ENCODE results near the gene WNT3. TPM values are rescaled to one million over a fixed set of nuclear protein-coding genes. Genes with fewer than 3 reads are reported as not detected.
A peak's percentile ranks its signal among the peaks of the same experiment; 100 is the strongest.

WNT3 gene
- total and polyA plus RNA-seq, 2 of the 8 experiments (the other 6 are each of a cell fraction or from before 2014, with no cell fraction given), result 0.56 to 2.0 TPM

GRCh38 chr17:46770439-46770817 is 48.1 kb downstream of the WNT3 start:
- Histone ChIP-seq H2AFZ (ENCODE audit: low read length) (no peak overlapping the region), H2BK120ac (replicated peaks; ENCODE audit: low read depth, low read length) (peak overlapping the region; percentile 71), H3K4me3 (ENCODE audit: extremely low read depth in 1 of 4, insufficient read depth in 2 of 4, low read depth in 3 of 4, low read length in 4 of 4) (peak overlapping the region in 3 of 4 experiments; percentile 23 to 60 (median 25); a peak in 5 of 8 replicates), H3K79me2 (ENCODE audit: control insufficient read depth in 1 of 2, insufficient read depth in 2 of 2, low read length in 2 of 2) (no peaks in the 10 kb centered on the region), H4K5ac (ENCODE audit: insufficient read length, low read depth, low read length) (no peak overlapping the region), H3K14ac (ENCODE audit: insufficient read length) (no peak overlapping the region), H2AK5ac (ENCODE audit: low read depth, low read length) (0 out of 2 replicates have a peak overlapping the region, but pooled peaks have one; percentile 16), H3K36me3 (ENCODE audit: control insufficient read depth in 2 of 4, insufficient read depth in 4 of 4, low read length in 3 of 4) (no peaks in the 10 kb centered on the region; a peak in 1 of 8 replicates), H3K56ac (replicated peaks; ENCODE audit: insufficient read length, low read depth, low read length) (no peak overlapping the region), H4K8ac (ENCODE audit: extremely low read depth, insufficient read depth, low read length) (peak overlapping the region; percentile 83; the same call in 1 of the 2 replicates), H3K9me3 (ENCODE audit: insufficient read depth in 2 of 2, low read depth in 1 of 2, low read length in 1 of 2) (peaks cover 0 to 2% of the 10 kb centered on the region in 2 experiments; a peak in 1 of 4 replicates), H3K23me2 (ENCODE audit: low read depth, low read length) (peaks cover 10% of the 10 kb centered on the region; the same call in 1 of the 2 replicates), H3K79me1 (ENCODE audit: low read depth, low read length) (no peaks in the 10 kb centered on the region), H3K9ac (replicated peaks in 1 of 4; ENCODE audit: extremely low read depth in 1 of 4, low read depth in 3 of 4, low read length in 3 of 4) (peak overlapping the region in 1 of 4 experiments; percentile 16; a peak in 1 of 7 replicates), H2BK5ac (ENCODE audit: low read depth, low read length) (0 out of 2 replicates have a peak overlapping the region, but pooled peaks have one; percentile 52), H3K4me2 (ENCODE audit: insufficient read depth in 1 of 2, low read depth in 2 of 2, low read length in 2 of 2) (peak overlapping the region; percentile 75 to 86), H2BK20ac (ENCODE audit: low read length) (0 out of 2 replicates have a peak overlapping the region, but pooled peaks have one; percentile 72), H3K18ac (ENCODE audit: extremely low read depth, low read length) (peak overlapping the region; percentile 71), H4K91ac (replicated peaks; ENCODE audit: insufficient read length, low read length) (no peak overlapping the region), H2BK12ac (ENCODE audit: low read depth, low read length) (peak overlapping the region; percentile 68), H3K27ac (ENCODE audit: low read depth, low read length) (no peak overlapping the region), H4K20me1 (replicated peaks in 1 of 2; ENCODE audit: control insufficient read depth in 1 of 2, insufficient read depth in 2 of 2, low read length in 2 of 2) (peaks cover 7 to 12% of the 10 kb centered on the region in 2 experiments), H3K4me1 (replicated peaks in 1 of 4; ENCODE audit: control insufficient read depth in 3 of 4, insufficient read depth in 4 of 4, low read length in 3 of 4) (peaks cover 6 to 32% (median 25%) of the 10 kb centered on the region in 4 experiments), H3K27me3 (replicated peaks in 1 of 4; ENCODE audit: control insufficient read depth in 3 of 4, extremely low read depth in 1 of 4, insufficient read depth in 3 of 4, low read length in 3 of 4) (peaks cover 46 to 65% (median 64%) of the 10 kb centered on the region in 4 experiments), H3K23ac (ENCODE audit: insufficient read length) (no peak overlapping the region), H3K4ac (replicated peaks; ENCODE audit: insufficient read length, low read depth, low read length) (no peak overlapping the region), H2BK15ac (ENCODE audit: low read length) (no peak overlapping the region)
- no peak for FAIRE-seq
- WGBS, 2 experiments (ENCODE audit: extremely low coverage in 1 of 2, insufficient coverage in 1 of 2, insufficient read length in 1 of 2, insufficient replicate concordance in 2 of 2, low coverage in 1 of 2, low lambda C conversion rate in 2 of 2, missing lambda C conversion rate in 1 of 2), result 55% methylated on average over 14 of the region's 14 CpGs; no CpG with 5 or more reads in 1 of the 2 experiments
- CTCF ChIA-PET (ENCODE audit: partially characterized antibody), result interaction anchor here (0.6 to 1.2 kb wide), 3 partner anchors 40 to 61 kb away, joined by 3 to 4 read pairs (median 3); no protein-coding TSS in a partner anchor
- POLR2A ChIA-PET (ENCODE audit: partially characterized antibody), result interaction anchor here (1.4 kb wide), 1 partner anchor 14 kb away, joined by 3 read pairs; no protein-coding TSS in a partner anchor
- DNase-seq (ENCODE audit: low read depth in 1 of 2, low spot score in 2 of 2), result peak in 1 of 2 experiments; percentile 53
- TF ChIP-seq BACH1 (IDR thresholded peaks at IDR 0.05; ENCODE audit: low read length) (no peak), JUN (IDR thresholded peaks at IDR 0.05; ENCODE audit: low read depth, low read length) (no peak), SIRT6 (IDR thresholded peaks at IDR 0.05; ENCODE audit: low read length) (no peak), HDAC6 (IDR thresholded peaks at IDR 0.05; ENCODE audit: low read depth, low read length) (no peak), EZH2 (IDR thresholded peaks at IDR 0.05; ENCODE audit: low read depth, low read length, severe bottlenecking) (no peak), SP2 (IDR thresholded peaks at IDR 0.05; ENCODE audit: low read length) (no peak), SIX5 (IDR thresholded peaks at IDR 0.05; ENCODE audit: low read depth, low read length) (no peak), POLR2AphosphoS5 (IDR thresholded peaks at IDR 0.05; ENCODE audit: low read depth, low read length) (no peak)
- TF ChIP-seq, protein P1, sequence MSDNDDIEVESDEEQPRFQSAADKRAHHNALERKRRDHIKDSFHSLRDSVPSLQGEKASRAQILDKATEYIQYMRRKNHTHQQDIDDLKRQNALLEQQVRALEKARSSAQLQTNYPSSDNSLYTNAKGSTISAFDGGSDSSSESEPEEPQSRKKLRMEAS (IDR thresholded peaks at IDR 0.05), result peak; percentile 35; the same call in 1 of the 2 replicates
- TF ChIP-seq, protein P2, sequence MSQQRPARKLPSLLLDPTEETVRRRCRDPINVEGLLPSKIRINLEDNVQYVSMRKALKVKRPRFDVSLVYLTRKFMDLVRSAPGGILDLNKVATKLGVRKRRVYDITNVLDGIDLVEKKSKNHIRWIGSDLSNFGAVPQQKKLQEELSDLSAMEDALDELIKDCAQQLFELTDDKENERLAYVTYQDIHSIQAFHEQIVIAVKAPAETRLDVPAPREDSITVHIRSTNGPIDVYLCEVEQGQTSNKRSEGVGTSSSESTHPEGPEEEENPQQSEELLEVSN (IDR thresholded peaks at IDR 0.05), result 0 out of 2 replicates have a peak, but pooled peaks have one; percentile 10

All from H1 (cell line).